Psoas muscle (tissue), 8 donors: Measurements from ENCODE around the gene AURKAIP1. TPM values are rescaled to one million over a fixed set of nuclear protein-coding genes. Genes with fewer than 3 reads are reported as not detected.

Experiments used
- ATAC-seq, 4 donors: fragments of 200-7000 bp; cut with Tn5 transposase; one replicate each; pipeline ENCODE4 v1.9.1; 2020; ENCODE audit warnings: moderate library complexity in 3 of 4, mild to moderate bottlenecking in 2 of 4
- DNase-seq, 2 donors: peaks; one replicate each; pipeline ENCODE4 v3.0.0-alpha.2; 2020
- H3K27ac ChIP-seq: fragments of 200-600 bp; one replicate; pipeline ENCODE4 v1.8.0; 2022
- H3K27me3 ChIP-seq, 3 donors: fragments of 200-600 bp in 1 of 3; one replicate each; pipeline versions ENCODE4 v1.6.1 to v1.8.0; 2013 to 2022; ENCODE audit warnings: low read length in 2 of 3, mild to moderate bottlenecking in 2 of 3, moderate library complexity in 1 of 3; ENCODE audit not compliant: insufficient read depth in 3 of 3
- H3K36me3 ChIP-seq, 2 donors: fragments of 200-600 bp in 1 of 2; one replicate each; pipeline versions ENCODE4 v1.6.1 to v1.8.0; 2013 to 2022; ENCODE audit warnings: low read depth in 1 of 2, mild to moderate bottlenecking in 1 of 2, moderate library complexity in 1 of 2; ENCODE audit not compliant: insufficient read depth in 1 of 2
- H3K4me1 ChIP-seq: fragments of 200-600 bp; one replicate; pipeline ENCODE4 v1.8.0; 2022
- H3K4me3 ChIP-seq: fragments of 200-600 bp; one replicate; pipeline ENCODE4 v1.8.0; 2022; ENCODE audit warnings: mild to moderate bottlenecking
- H3K9me3 ChIP-seq: fragments of 200-600 bp; one replicate; pipeline ENCODE4 v1.8.0; 2022
- CTCF ChIP-seq: fragments of 200-600 bp; IDR thresholded peaks from one replicate; pipeline ENCODE4 v1.8.0; 2022; ENCODE audit warnings: antibody characterized with exemption
- WGBS, 3 donors: extraction: QIAGEN DNeasy Blood & Tissue Kit; methylation state at CpG; one replicate each; pipeline versions ENCODE4 v1.1.6 to v1.1.7; 2013; 5-methylcytosine and 5-hydroxymethylcytosine counted together
- intact Hi-C, 2 donors: fragments of 100-400 bp; cut with DNase I; formaldehyde crosslinking; loops; one replicate each; pipeline versions ENCODE4 v1.11.0 to v1.14.2; 2022
- polyA plus RNA-seq, 3 donors: library from polyadenylated mRNA; stranded (reverse); fragments of 200-250 nt; gene quantifications; one replicate each; pipeline ENCODE4 v1.2.3, GENCODE V29; 2013
- total RNA-seq, 4 donors: library from RNA; stranded (reverse); fragmentation: NEBNext Ultra II Directional in 2 of 4; extraction: Animal tissue kit (Norgen Biotek cat#: 25700) in 2 of 4; gene quantifications; one replicate each; pipeline versions ENCODE4 v1.2.1 to v1.2.4, GENCODE V29; 2021 to 2023
- donor health status: healthy with polysubstance abuse.
- donor health status: DM: no; HTN: no; CAD: no; lungs with moderate emphysema.
- donor health status: Bipolar disorder and iron deficiency.
- donor health status: healthy.
- donor health status: DM: yes; HTN: yes; CAD: no.
- donor health status: DM: no; HTN: no; CAD: no.
- donor health status: DM: no; HTN: no; CAD: no.
- donor health status: DM: yes; HTN: yes; CAD: no.

The AURKAIP1 gene
- total and polyA plus RNA-seq, 7 donors = 180 to 534 (median 194) TPM

- no peak for TF ChIP-seq CTCF
- intact Hi-C loops = no loop called here
- ATAC-seq (peak; percentile 6 to 45 (median 28)), DNase-seq (no peak)
- WGBS, 3 donors = 44 to 72% (median 49%) methylated on average over 40 to 48 of the region's 48 CpGs
- Histone ChIP-seq H3K9me3 (no peaks in the 10 kb centered on the region), H3K4me3 (no peak overlapping the region), H3K27me3 (no peaks in the 10 kb centered on the region), H3K36me3 (peaks cover 0 to 38% of the 10 kb centered on the region in 2 donors), H3K27ac (no peak overlapping the region), H3K4me1 (peaks cover 28% of the 10 kb centered on the region)
These were observed 42.1 kb downstream of the AURKAIP1 start for GRCh38 chr1:1332774-1333480.

- no peaks in the 10 kb centered on the region for H3K9me3 ChIP-seq
- DNase-seq = no peak
- intact Hi-C loops = no loop called here
- 70 to 81% (median 79%) methylated on average over 42 to 57 of the region's 57 CpGs for WGBS, 3 donors
- H3K36me3 ChIP-seq = peaks cover 0 to 41% of the 10 kb centered on the region in 2 donors
- H3K4me3 ChIP-seq = no peak overlapping the region
- no peak overlapping the region for H3K27ac ChIP-seq
- peaks cover 28% of the 10 kb centered on the region for H3K4me1 ChIP-seq
- no peak for TF ChIP-seq CTCF
- peak in 3 of 4 donors; percentile 1 to 10 (median 5) for ATAC-seq
- no peaks in the 10 kb centered on the region for H3K27me3 ChIP-seq
These were observed 42.8 kb downstream of the AURKAIP1 start for GRCh38 chr1:1332031-1332755.

GRCh38 chr1:1331068-1331965 is 43.7 kb downstream of the AURKAIP1 start, which contains the start of gene TAS1R3:
Gene TAS1R3, plus strand, starts transcription at chr1:1331280. Its CDS starts 66 bp downstream, at chr1:1331346.
- H3K27ac ChIP-seq = no peak within 1 kb of the TSS
- intact Hi-C loops = no loop called here
- WGBS, 3 donors = 37 to 55% (median 39%) methylated on average over 35 to 41 of the region's 41 CpGs

More at GRCh38 chr1:1331068-1331965, 43.7 kb downstream of the AURKAIP1 start, which contains the start of gene TAS1R3:
- Histone ChIP-seq H3K27me3 (no peaks in the 10 kb centered on the region), H3K36me3 (peaks cover 0 to 40% of the 10 kb centered on the region in 2 donors), H3K4me3 (no peak within 1 kb of the TSS), H3K9me3 (no peaks in the 10 kb centered on the region), H3K4me1 (peaks cover 36% of the 10 kb centered on the region)
- ATAC-seq (peak; percentile 11 to 40 (median 24)), DNase-seq (no peak)
- no peak for TF ChIP-seq CTCF
